Measurements from ENCODE around the gene TRIP12. TPM values are rescaled to one million over a fixed set of nuclear protein-coding genes. Genes with fewer than 3 reads are reported as not detected.

Gene TRIP12
- total and polyA plus RNA-seq, 4 donors: 18.6 to 358 (median 118) TPM

- peaks cover 0 to 5% (median 0%) of the 10 kb centered on the region in 4 donors for H3K9me3 ChIP-seq (ENCODE audit: control insufficient read depth in 4 of 4, insufficient read depth in 3 of 4, low read length in 3 of 4)
- H3K36me3 ChIP-seq (ENCODE audit: control insufficient read depth in 4 of 4, insufficient read depth in 4 of 4, low read length in 4 of 4): no peaks in the 10 kb centered on the region
- 6 to 9% methylated on average over 4 of the region's 4 CpGs for WGBS, 2 donors
- ATAC-seq (ENCODE audit: insufficient read depth, low FRiP score) (no peak), DNase-seq (peak in 1 of 3 donors; percentile 9)
- no peak overlapping the region for H3K4me3 ChIP-seq
- peaks cover 19 to 68% (median 44%) of the 10 kb centered on the region in 3 donors for H3K27me3 ChIP-seq (ENCODE audit: control insufficient read depth in 3 of 3, insufficient read depth in 3 of 3, low read length in 2 of 3)
- no peak for TF ChIP-seq CTCF (IDR thresholded peaks at IDR 0.05; ENCODE audit: control extremely low read depth, extremely low read depth)
- H3K9ac ChIP-seq (ENCODE audit: insufficient read depth in 1 of 2, low read length in 2 of 2): no peak overlapping the region
- H3K27ac ChIP-seq (ENCODE audit: low read depth in 1 of 2, low read length in 1 of 2): no peak overlapping the region
- peaks cover 0 to 18% (median 5%) of the 10 kb centered on the region in 5 donors for H3K4me1 ChIP-seq (ENCODE audit: control insufficient read depth in 5 of 5, insufficient read depth in 5 of 5, low read length in 5 of 5)
Observed at GRCh38 chr2:229715895-229716507, 205.8 kb downstream of the TRIP12 start.

- ATAC-seq (ENCODE audit: insufficient read depth, low FRiP score) (peak; percentile 73), DNase-seq (peak; percentile 75 to 76 (median 75))
- H3K36me3 ChIP-seq (ENCODE audit: control insufficient read depth in 4 of 4, insufficient read depth in 4 of 4, low read length in 4 of 4): no peaks in the 10 kb centered on the region
- WGBS, 2 donors: 2 to 3% methylated on average over 39 to 60 of the region's 60 CpGs
- peaks cover 0 to 5% (median 0%) of the 10 kb centered on the region in 4 donors for H3K9me3 ChIP-seq (ENCODE audit: control insufficient read depth in 4 of 4, insufficient read depth in 3 of 4, low read length in 3 of 4)
- no peak overlapping the region for H3K27ac ChIP-seq (ENCODE audit: low read depth in 1 of 2, low read length in 1 of 2)
- H3K4me3 ChIP-seq: no peak overlapping the region
- peaks cover 0 to 18% (median 5%) of the 10 kb centered on the region in 5 donors for H3K4me1 ChIP-seq (ENCODE audit: control insufficient read depth in 5 of 5, insufficient read depth in 5 of 5, low read length in 5 of 5)
- H3K9ac ChIP-seq (ENCODE audit: insufficient read depth in 1 of 2, low read length in 2 of 2): no peak overlapping the region
- TF ChIP-seq CTCF (IDR thresholded peaks at IDR 0.05; ENCODE audit: control extremely low read depth, extremely low read depth): no peak
- peaks cover 19 to 76% (median 52%) of the 10 kb centered on the region in 3 donors for H3K27me3 ChIP-seq (ENCODE audit: control insufficient read depth in 3 of 3, insufficient read depth in 3 of 3, low read length in 2 of 3)
Observed at GRCh38 chr2:229714736-229715541, 206.9 kb downstream of the TRIP12 start.

- Histone ChIP-seq H3K4me1 (ENCODE audit: control insufficient read depth in 5 of 5, insufficient read depth in 5 of 5, low read length in 5 of 5) (peaks cover 0 to 18% (median 5%) of the 10 kb centered on the region in 5 donors), H3K36me3 (ENCODE audit: control insufficient read depth in 4 of 4, insufficient read depth in 4 of 4, low read length in 4 of 4) (no peaks in the 10 kb centered on the region), H3K27me3 (ENCODE audit: control insufficient read depth in 3 of 3, insufficient read depth in 3 of 3, low read length in 2 of 3) (peaks cover 19 to 77% (median 57%) of the 10 kb centered on the region in 3 donors), H3K4me3 (peak within 1 kb of the TSS; percentile 14), H3K9ac (ENCODE audit: insufficient read depth in 1 of 2, low read length in 2 of 2) (no peak within 1 kb of the TSS), H3K9me3 (ENCODE audit: control insufficient read depth in 4 of 4, insufficient read depth in 3 of 4, low read length in 3 of 4) (peaks cover 0 to 5% (median 0%) of the 10 kb centered on the region in 4 donors), H3K27ac (ENCODE audit: low read depth in 1 of 2, low read length in 1 of 2) (no peak within 1 kb of the TSS)
- no peak for TF ChIP-seq CTCF (IDR thresholded peaks at IDR 0.05; ENCODE audit: control extremely low read depth, extremely low read depth)
- ATAC-seq (ENCODE audit: insufficient read depth, low FRiP score): peak; percentile 37
- WGBS, 2 donors: 1% methylated on average over 37 to 84 of the region's 84 CpGs
- peak; percentile 20 to 60 (median 35) for DNase-seq
Observed at GRCh38 chr2:229714080-229714735, 207.6 kb downstream of the TRIP12 start, which contains the start of gene DNER. Gene DNER (minus strand): TSS chr2:229714555. CDS start chr2:229714423, 132 bp downstream.

Small RNA genes within 50 kb of the gene (small RNA-seq; reads per million reads assigned to genes)
- gene RNU6-613P (ENCODE audit: low replicate concordance) (not detected), gene RNU6-964P (ENCODE audit: low replicate concordance) (not detected)

Other genes starting within 250 kb of the TRIP12 start
- 1 to 10 TPM; 4.7 to 5.8 TPM for gene DNER, start 207.5 kb downstream of the TRIP12 start, total RNA-seq
- 1 to 10 TPM in 1 of 2 donors, under 1 TPM in 1; 0.63 to 2.0 TPM for gene DNER, start 207.5 kb downstream of the TRIP12 start, polyA plus RNA-seq
- 1 to 10 TPM; 6.3 to 9.3 TPM for gene FBXO36, start 494 bp upstream of the TRIP12 start, total RNA-seq
- 1 to 10 TPM; 2.2 to 2.5 TPM for gene FBXO36, start 494 bp upstream of the TRIP12 start, polyA plus RNA-seq
- gene SLC16A14, start 146.9 kb upstream of the TRIP12 start, total RNA-seq: 1 to 10 TPM; 5.2 to 8.2 TPM
- gene SLC16A14, start 146.9 kb upstream of the TRIP12 start, polyA plus RNA-seq: 1 to 10 TPM in 1 of 2 donors, under 1 TPM in 1; 0.85 to 1.7 TPM

Data from lung (tissue), 13 donors.